Measurements from ENCODE around the gene RAB3GAP1.

DNA sequence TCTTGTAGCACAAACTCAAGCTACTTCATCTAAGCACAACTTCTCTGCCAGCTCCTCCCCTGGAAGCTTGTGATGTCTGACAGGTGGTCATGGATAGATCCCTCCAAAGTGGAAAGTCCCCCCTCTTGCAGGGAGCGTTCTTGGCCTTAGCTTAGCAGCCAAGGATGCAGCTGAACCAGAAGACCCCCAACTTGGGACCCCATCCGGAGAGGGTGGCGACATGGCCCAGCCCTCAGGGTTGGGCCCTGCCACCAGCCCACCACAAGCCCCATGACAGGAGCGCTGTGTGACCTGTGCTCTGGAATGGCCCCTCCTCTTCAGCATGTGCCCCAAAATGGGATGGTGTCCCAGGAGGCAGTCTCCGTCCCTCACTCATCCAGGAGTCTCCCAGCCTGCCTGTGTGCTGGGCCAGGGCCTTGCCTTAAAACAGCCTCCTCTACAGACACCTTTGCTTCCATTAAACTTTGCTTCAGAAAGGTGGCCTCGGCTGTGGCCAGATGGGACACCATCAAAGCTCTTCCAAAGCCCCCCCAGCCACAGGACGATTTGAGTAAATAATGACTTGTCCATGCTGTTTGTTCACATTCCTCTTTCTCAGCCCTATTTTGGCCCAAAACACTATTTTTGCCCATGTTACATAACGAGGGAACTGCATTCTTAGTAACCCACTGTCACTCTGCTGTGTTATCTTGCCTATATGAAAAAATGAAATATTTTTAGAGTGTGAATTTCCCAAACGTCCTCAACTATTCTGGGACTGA lies 122.1 kb downstream of the RAB3GAP1 start:
- TF ChIP-seq CTCF (IDR thresholded peaks at IDR 0.05; ENCODE audit: low read length) (no peak), EZH2phosphoT487 (IDR thresholded peaks at IDR 0.05; ENCODE audit: low read length) (no peak), EZH2 (optimal IDR thresholded peaks at IDR 0.05; ENCODE audit: low read depth, low read length) (no peak)
